DND-41 (cell line): Measurements from ENCODE around the gene MCM5.

ENCODE experiments used
- ATAC-seq: fragments of 200-7000 bp; cut with Tn5 transposase; 3 replicates; pipeline ENCODE4 v1.9.1; 2021; ENCODE audit warnings: low read depth; ENCODE audit not compliant: insufficient read depth
- DNase-seq: peaks from one replicate; pipeline ENCODE4 v3.0.0-alpha.2; 2020
- H2AFZ ChIP-seq: 2 replicates; pipeline ENCODE4 v1.6.0; 2012; ENCODE audit warnings: low read depth, low read length
- H3K27ac ChIP-seq: 2 replicates; pipeline ENCODE4 v1.5.1; 2012; ENCODE audit warnings: low read length, inconsistent platforms
- H3K27me3 ChIP-seq: fragments of 200-600 bp; sonication (generic); 2 replicates; pipeline ENCODE4 v1.6.0; 2012; ENCODE audit warnings: low read length, mild to moderate bottlenecking, inconsistent platforms; ENCODE audit not compliant: insufficient read depth, poor library complexity
- H3K36me3 ChIP-seq: 2 replicates; pipeline ENCODE4 v1.5.1; 2012; ENCODE audit warnings: low read length, inconsistent platforms; ENCODE audit not compliant: insufficient read depth
- H3K4me1 ChIP-seq: 2 replicates; pipeline ENCODE4 v1.5.1; 2012; ENCODE audit warnings: mild to moderate bottlenecking, low read length; ENCODE audit not compliant: insufficient read depth
- H3K4me2 ChIP-seq: 2 replicates; pipeline ENCODE4 v1.6.0; 2012; ENCODE audit warnings: mild to moderate bottlenecking, moderate library complexity, low read length, inconsistent platforms; ENCODE audit not compliant: insufficient read depth
- H3K4me3 ChIP-seq, 2 experiments: fragments of 200-600 bp in 1 of 2; shearing (Covaris generic) in 1 of 2; 2 replicates each; pipeline ENCODE4 v1.5.1; 2012 to 2016; ENCODE audit warnings: inconsistent platforms in 2 of 2, low read length in 2 of 2, mild to moderate bottlenecking in 2 of 2, low read depth in 1 of 2, moderate library complexity in 1 of 2
- H3K79me2 ChIP-seq: 2 replicates; pipeline ENCODE4 v1.6.0; 2012; ENCODE audit warnings: low read length, inconsistent platforms; ENCODE audit not compliant: insufficient read depth
- H3K9ac ChIP-seq: 2 replicates; pipeline ENCODE4 v1.6.0; 2012; ENCODE audit warnings: low read depth, mild to moderate bottlenecking, inconsistent platforms, low read length, moderate library complexity
- H3K9me3 ChIP-seq: 2 replicates; pipeline ENCODE4 v1.5.1; 2012; ENCODE audit warnings: low read length, moderate library complexity, mild to moderate bottlenecking, inconsistent platforms; ENCODE audit not compliant: insufficient read depth, severe bottlenecking
- H4K20me1 ChIP-seq: 2 replicates; pipeline ENCODE4 v1.6.0; 2012; ENCODE audit warnings: low read length; ENCODE audit not compliant: insufficient read depth
- EZH2 ChIP-seq: IDR thresholded peaks from 3 replicates; pipeline ENCODE4 v1.6.1; 2012; ENCODE audit warnings: borderline replicate concordance, low read depth, mild to moderate bottlenecking, moderate library complexity, low read length, inconsistent platforms; ENCODE audit not compliant: severe bottlenecking
- TF ChIP-seq, protein P1 (sequence below): IDR thresholded peaks from 2 replicates; pipeline ENCODE4 v1.5.1; 2012; ENCODE audit warnings: borderline replicate concordance, low read length, moderate library complexity, mild to moderate bottlenecking; ENCODE audit not compliant: poor library complexity, severe bottlenecking; ENCODE audit errors: extremely low read depth

The MCM5 gene

DNA sequence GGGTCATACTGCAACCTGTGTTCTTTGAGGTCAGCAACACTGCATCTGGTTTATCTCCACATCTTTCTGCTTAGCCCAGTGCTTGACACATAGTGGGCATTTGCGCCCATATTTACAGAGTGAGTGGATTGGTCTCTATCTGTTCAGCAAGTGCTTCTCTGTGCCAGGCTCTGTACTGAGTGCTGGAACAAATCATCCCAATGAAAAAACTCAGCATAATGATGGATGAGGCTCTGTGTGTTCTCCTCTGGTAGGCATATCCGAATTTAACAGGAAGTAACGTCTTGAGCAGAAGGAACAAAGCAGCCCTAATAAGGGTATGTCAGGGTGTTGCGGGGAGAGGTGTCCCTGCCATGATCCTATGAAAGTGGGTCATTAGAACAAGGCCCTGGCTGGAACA, 46.0 kb downstream of the MCM5 start:
- no peaks in the 10 kb centered on the region for H3K9me3 ChIP-seq
- no peaks in the 10 kb centered on the region for H3K4me1 ChIP-seq
- no peak overlapping the region for H3K9ac ChIP-seq
- H4K20me1 ChIP-seq, result peaks cover 29% of the 10 kb centered on the region
- H3K27ac ChIP-seq, result no peak overlapping the region
- no peak for ATAC-seq
- no peak overlapping the region for H3K4me3 ChIP-seq
- H3K4me2 ChIP-seq, result no peak overlapping the region
- H3K36me3 ChIP-seq, result peaks cover 77% of the 10 kb centered on the region
- H3K79me2 ChIP-seq, result no peaks in the 10 kb centered on the region
- no peak for DNase-seq
- no peak overlapping the region for H2AFZ ChIP-seq
- TF ChIP-seq, protein P1, sequence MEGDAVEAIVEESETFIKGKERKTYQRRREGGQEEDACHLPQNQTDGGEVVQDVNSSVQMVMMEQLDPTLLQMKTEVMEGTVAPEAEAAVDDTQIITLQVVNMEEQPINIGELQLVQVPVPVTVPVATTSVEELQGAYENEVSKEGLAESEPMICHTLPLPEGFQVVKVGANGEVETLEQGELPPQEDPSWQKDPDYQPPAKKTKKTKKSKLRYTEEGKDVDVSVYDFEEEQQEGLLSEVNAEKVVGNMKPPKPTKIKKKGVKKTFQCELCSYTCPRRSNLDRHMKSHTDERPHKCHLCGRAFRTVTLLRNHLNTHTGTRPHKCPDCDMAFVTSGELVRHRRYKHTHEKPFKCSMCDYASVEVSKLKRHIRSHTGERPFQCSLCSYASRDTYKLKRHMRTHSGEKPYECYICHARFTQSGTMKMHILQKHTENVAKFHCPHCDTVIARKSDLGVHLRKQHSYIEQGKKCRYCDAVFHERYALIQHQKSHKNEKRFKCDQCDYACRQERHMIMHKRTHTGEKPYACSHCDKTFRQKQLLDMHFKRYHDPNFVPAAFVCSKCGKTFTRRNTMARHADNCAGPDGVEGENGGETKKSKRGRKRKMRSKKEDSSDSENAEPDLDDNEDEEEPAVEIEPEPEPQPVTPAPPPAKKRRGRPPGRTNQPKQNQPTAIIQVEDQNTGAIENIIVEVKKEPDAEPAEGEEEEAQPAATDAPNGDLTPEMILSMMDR, result no peak
- TF ChIP-seq EZH2, result no peak
- H3K27me3 ChIP-seq, result no peaks in the 10 kb centered on the region

DNA sequence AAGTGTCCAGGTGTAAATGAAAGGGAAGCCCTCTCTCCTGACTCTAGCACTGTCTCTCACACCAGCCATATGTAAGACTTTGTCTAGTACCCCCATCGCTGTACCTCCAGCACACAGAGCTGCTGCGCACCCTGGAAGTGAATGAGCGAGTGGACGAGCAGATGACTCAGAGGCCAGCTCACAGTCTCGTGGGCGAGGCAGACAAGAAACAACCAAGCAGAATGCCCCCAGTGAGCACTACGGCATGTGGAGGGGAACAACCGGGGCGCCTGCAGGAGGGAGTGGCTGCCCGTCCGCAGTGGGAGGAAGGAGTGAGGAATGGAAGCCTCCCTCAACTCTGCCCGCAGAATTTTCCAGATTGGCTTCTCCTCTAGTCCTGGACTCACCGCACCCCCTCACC, 46.4 kb downstream of the MCM5 start:
- TF ChIP-seq, protein P1, result no peak
- TF ChIP-seq EZH2, result no peak
- H2AFZ ChIP-seq, result no peak overlapping the region
- no peak overlapping the region for H3K4me3 ChIP-seq
- no peaks in the 10 kb centered on the region for H3K79me2 ChIP-seq
- no peak overlapping the region for H3K27ac ChIP-seq
- no peaks in the 10 kb centered on the region for H3K27me3 ChIP-seq
- H3K36me3 ChIP-seq, result peaks cover 75% of the 10 kb centered on the region
- ATAC-seq, result no peak
- peaks cover 25% of the 10 kb centered on the region for H4K20me1 ChIP-seq
- no peak for DNase-seq
- no peaks in the 10 kb centered on the region for H3K4me1 ChIP-seq
- no peaks in the 10 kb centered on the region for H3K9me3 ChIP-seq
- H3K9ac ChIP-seq, result no peak overlapping the region
- no peak overlapping the region for H3K4me2 ChIP-seq

DNA sequence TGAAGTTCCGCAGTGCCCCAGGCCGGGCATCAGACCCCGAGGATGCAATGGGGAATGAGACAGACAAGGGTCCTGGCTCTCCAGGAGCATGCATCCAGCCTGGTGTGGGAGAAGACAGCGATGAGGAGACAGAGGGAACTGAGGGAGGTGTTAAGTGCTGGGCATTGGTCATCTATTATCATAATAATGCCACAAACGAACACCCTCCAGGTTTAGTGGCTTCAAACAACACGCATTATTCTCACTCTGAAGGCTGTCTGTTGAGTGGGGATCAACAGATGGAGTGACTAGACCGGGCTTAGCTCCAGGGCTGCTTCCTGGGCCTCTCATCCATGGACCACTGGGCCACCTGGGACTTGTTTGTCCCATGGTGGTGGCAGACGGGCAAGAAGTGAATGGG, 48.6 kb downstream of the MCM5 start:
- H3K9ac ChIP-seq, result no peak overlapping the region
- no peak overlapping the region for H3K4me2 ChIP-seq
- H3K79me2 ChIP-seq, result no peaks in the 10 kb centered on the region
- no peaks in the 10 kb centered on the region for H3K9me3 ChIP-seq
- H2AFZ ChIP-seq, result no peak overlapping the region
- H3K36me3 ChIP-seq, result peaks cover 82% of the 10 kb centered on the region
- no peaks in the 10 kb centered on the region for H3K4me1 ChIP-seq
- no peaks in the 10 kb centered on the region for H3K27me3 ChIP-seq
- H3K27ac ChIP-seq, result no peak overlapping the region
- DNase-seq, result no peak
- no peak overlapping the region for H3K4me3 ChIP-seq
- no peak for ATAC-seq
- peaks cover 15% of the 10 kb centered on the region for H4K20me1 ChIP-seq
- no peak for TF ChIP-seq EZH2
- TF ChIP-seq, protein P1, result no peak
